ENCODE results near the gene MTMR3.

GRCh38 chr22:29867260-29867659, 15.7 kb upstream of the MTMR3 start:
- no peak for TF ChIP-seq RAD21 (IDR thresholded peaks at IDR 0.05; ENCODE audit: low read depth)
- no peak for TF ChIP-seq CREB1 (IDR thresholded peaks at IDR 0.05; ENCODE audit: low read depth)
- TF ChIP-seq CEBPB (IDR thresholded peaks at IDR 0.05) = no peak
- TF ChIP-seq EGR1 (IDR thresholded peaks at IDR 0.05) = no peak
- no peak for TF ChIP-seq MAX (IDR thresholded peaks at IDR 0.05)
- TF ChIP-seq YY1 (IDR thresholded peaks at IDR 0.05; ENCODE audit: low read depth) = no peak
- no peak for TF ChIP-seq FOXM1 (IDR thresholded peaks at IDR 0.05; ENCODE audit: borderline replicate concordance, low read depth)

All from Ishikawa (cell line).